NCI-H1694 treated with DMSO at 0.1 percent for 48 hours (cell line): ENCODE measurements around the gene FANCD2.
A peak's percentile ranks its signal among the peaks of the same experiment; 100 is the strongest.
"Not testable (repeated sequence)": the region's sequence is repeated elsewhere in the genome, so short reads cannot be mapped to it uniquely, and the experiment has no call there.

Experiments used
- DNase-seq: peaks from one replicate; lab custom pipeline; 2025; lab: John Stamatoyannopoulos, UW

FANCD2 gene

GRCh38 chr3:10026084-10026890, at the start of gene FANCD2:
FANCD2 (plus strand) TSS chr3:10026437; CDS start chr3:10028658, 2,221 bp downstream.
- DNase-seq, result peak; percentile 16

- DNase-seq, result no peak
These were observed 49.2 kb upstream of the FANCD2 start for GRCh38 chr3:9976721-9977709.

- no peak for DNase-seq
These were observed 47.4 kb upstream of the FANCD2 start for GRCh38 chr3:9978710-9979305.

- no peak for DNase-seq
These were observed 46.0 kb upstream of the FANCD2 start for GRCh38 chr3:9980251-9980650.

GRCh38 chr3:9986230-9986725, 40.0 kb upstream of the FANCD2 start:
- peak; percentile 24 for DNase-seq

GRCh38 chr3:9994086-9994844, 32.0 kb upstream of the FANCD2 start:
- no peak for DNase-seq

GRCh38 chr3:10000686-10001085, 25.6 kb upstream of the FANCD2 start:
- DNase-seq, result no peak

GRCh38 chr3:10002951-10003350, 23.3 kb upstream of the FANCD2 start:
- no peak for DNase-seq

GRCh38 chr3:10004506-10004905, 21.7 kb upstream of the FANCD2 start:
- no peak for DNase-seq

- no peak for DNase-seq
These were observed 21.2 kb upstream of the FANCD2 start for GRCh38 chr3:10004960-10005564.

- no peak for DNase-seq
These were observed 20.0 kb upstream of the FANCD2 start for GRCh38 chr3:10006048-10006761.

GRCh38 chr3:10006762-10007090, 19.5 kb upstream of the FANCD2 start:
- DNase-seq, result no peak

- DNase-seq, result no peak
These were observed 19.0 kb upstream of the FANCD2 start for GRCh38 chr3:10007126-10007782.

- DNase-seq, result not testable (repeated sequence)
These were observed 18.0 kb upstream of the FANCD2 start for GRCh38 chr3:10008216-10008587.

GRCh38 chr3:10008588-10009344, 17.5 kb upstream of the FANCD2 start:
- no peak for DNase-seq

- DNase-seq, result no peak
These were observed 15.8 kb upstream of the FANCD2 start for GRCh38 chr3:10010421-10010877.

- DNase-seq, result peak; percentile 7
These were observed 15.3 kb upstream of the FANCD2 start for GRCh38 chr3:10010878-10011465.

GRCh38 chr3:10011631-10012030, 14.6 kb upstream of the FANCD2 start:
- DNase-seq, result no peak

- DNase-seq, result no peak
These were observed 14.1 kb upstream of the FANCD2 start for GRCh38 chr3:10012106-10012505.
